OCI-LY3 (cell line): ENCODE measurements around the gene AMMECR1L.

Source experiments
- CTCF ChIP-seq: fragments of 200-600, 300-600 bp; sonication (generic); IDR thresholded peaks from 2 replicates; pipeline ENCODE4 v1.5.1; 2014; ENCODE audit warnings: antibody characterized with exemption, low read length, low read depth
- EZH2phosphoT487 ChIP-seq: fragments of 200-600 bp; shearing (Covaris generic); IDR thresholded peaks from 2 replicates; pipeline ENCODE4 v1.6.1; 2018; ENCODE audit warnings: antibody characterized with exemption, mixed run types, low read depth

GRCh38 chr2:127888772-127889171 lies 3.0 kb upstream of the AMMECR1L start:
- TF ChIP-seq CTCF (no peak), EZH2phosphoT487 (no peak)
